GM21390 (cell line): ENCODE results near the gene DNPH1.
A peak's percentile ranks its signal among the peaks of the same experiment; 100 is the strongest.

ENCODE experiments used
- ATAC-seq: cut with Tn5 transposase; IDR thresholded peaks from one replicate; pipeline ENCODE4 v1.9.1; 2021; ENCODE audit not compliant: unreplicated experiment

DNPH1 gene, protein sequence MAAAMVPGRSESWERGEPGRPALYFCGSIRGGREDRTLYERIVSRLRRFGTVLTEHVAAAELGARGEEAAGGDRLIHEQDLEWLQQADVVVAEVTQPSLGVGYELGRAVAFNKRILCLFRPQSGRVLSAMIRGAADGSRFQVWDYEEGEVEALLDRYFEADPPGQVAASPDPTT

DNA sequence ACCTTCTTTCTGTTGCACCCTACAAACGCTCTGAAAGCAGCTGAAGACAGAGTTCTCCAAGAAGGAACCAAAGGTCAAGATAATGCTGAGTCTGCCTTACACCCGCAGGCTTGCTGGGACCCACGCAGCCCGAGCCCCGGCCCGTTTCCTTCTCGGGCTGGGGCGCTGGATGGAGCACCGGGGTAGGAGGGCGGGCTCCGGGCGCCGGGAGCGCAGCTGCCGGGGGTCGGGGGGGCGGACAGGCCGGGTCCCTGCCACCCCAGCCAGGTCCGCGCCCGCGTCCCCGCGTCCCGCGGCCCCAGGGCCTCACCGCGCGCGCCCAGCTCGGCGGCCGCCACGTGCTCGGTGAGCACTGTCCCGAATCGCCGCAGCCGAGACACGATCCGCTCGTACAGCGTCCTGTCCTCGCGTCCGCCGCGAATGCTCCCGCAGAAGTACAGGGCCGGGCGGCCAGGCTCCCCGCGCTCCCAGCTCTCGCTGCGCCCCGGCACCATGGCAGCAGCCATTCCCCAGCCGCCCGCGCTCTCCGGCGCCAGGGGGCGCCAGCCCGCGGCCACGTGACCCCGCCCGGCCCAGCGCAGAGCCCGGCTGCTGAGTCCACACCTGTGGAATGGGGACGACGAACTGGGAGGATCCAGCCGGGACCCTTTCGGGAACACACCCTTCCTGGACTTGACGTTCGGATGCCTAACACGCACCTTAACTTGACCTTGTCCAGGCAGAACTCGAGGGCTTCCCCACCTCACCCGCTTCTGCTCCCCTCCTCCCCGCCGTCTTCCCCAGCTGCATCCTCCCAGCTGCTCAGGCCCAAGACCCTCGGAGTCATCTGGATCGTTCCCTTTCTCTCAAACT lies at the start of gene DNPH1:
Gene DNPH1, minus strand, starts transcription at position 531 of the 852 bp plus-strand sequence. Its CDS starts 25 bp downstream, at position 506.
- peak; percentile 86 for ATAC-seq

DNA sequence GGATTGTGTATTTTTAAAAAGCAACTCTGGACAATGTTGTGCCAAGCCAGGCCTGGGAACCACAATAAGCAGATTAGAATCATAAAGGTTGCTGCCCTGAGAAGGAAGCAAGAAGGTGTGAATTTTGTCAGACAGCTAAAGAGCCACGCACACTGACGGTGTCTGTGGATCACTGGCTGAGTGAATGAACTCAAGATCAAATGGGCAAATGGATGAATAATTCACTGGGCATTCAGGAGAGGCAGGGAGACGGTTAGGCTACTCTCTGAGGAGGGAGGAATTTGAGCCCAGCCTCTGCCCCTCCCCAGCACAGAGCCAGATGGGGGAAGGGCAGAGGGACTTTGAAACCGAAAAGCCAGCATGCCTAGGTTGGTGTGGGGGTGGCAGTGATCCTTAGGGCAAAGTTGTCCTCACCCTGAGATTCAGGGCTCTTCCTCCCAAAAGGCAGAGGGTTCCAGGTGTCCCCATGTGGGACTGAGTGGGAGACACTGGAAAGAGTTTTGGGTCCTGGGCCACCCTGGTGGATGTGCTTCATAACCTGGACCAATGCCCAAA lies 49.3 kb upstream of the DNPH1 start:
- no peak for ATAC-seq

DNA sequence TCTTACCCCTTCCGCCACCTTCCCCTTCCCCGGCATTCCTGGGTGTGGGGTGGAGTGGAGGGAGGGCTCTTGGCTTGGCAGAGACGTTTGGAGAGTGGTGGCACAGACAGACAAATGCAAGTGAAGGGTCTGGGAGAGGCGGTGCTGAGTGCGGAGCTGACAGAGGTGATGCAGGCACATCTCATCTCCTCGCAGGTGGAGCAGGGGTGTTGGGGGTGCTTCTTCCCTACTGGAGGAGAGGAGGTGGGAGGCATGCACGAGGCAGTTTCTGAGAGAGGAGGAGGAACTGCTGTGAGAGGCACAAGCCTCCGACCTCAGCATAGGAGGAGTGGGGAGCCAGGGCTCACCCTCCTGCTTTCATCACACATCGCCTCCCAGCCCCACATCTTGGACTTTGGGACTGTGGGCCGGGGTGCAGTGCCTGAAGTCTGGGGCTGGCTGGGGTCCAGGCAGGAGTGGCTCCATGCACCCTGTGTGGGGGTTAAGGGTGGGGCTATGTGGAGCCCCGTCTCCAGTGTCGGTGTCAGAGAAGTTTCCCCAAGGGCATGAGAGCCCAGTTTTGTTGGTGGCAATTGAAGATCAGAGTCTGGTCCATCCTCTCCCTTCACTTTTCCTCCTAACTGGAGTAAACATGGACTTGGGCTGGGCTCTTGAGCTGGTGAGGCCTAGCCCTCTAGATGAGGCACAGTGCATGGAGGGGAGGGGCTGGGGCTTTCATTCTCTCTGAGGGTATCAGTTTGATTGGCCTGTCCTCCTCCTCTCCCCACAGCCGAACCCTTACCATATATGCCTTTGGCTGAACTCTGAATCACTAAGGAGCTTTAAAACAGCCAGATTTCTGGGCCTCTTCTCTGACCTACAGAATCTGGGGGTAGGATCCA lies 48.6 kb upstream of the DNPH1 start:
- no peak for ATAC-seq

DNA sequence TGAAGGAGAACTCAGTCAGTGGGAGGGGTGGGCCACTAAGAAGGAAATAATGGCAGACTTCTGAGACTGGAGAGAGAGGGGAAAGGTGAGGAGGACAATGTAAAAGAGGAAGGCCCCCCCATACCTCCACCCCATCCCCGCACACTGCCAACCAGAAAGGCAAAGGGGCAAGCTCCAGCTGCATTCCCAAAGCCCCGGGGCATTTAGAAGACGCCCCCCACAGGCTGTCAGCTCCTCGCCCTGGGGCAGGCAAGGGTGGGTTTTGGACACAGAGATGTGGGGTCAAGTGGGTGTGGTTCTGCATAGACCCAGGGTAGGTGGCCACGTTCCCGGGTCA lies 48.0 kb upstream of the DNPH1 start:
- ATAC-seq: no peak

DNA sequence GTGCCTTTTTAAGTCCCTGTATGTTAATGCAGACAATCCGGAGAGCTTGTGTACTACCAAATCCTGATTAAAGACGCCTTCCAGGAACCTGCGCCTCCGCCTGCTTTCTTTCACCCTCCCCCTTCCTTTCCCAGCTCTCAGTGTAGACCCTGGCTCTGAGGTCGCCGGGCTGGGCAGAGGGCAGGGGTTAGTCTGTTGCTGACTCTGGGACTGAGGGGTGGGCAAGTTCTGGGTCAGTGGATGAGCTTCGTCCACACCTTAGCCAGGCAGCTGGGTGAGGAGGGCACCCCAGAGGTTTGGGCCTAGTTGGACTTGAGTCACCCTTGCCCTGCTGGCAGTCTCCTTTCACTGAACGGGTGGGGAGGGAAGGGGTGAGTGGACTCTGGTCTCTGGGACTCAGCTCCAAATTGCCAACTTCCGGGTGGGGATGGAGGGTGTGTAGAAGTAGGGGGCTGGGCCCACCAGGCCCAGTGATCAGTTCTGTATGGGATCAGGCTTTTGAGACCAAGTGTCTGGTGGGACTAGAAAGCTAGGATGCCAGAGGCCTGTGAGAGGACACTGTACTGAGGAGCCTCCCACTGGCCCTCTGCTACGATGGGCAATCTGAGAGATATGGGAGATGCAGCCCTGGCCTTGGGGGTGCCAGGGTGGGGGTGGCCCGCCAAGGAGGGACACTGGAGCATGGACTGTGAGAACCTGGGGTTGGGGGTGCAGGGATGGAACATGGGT lies 47.5 kb upstream of the DNPH1 start:
- no peak for ATAC-seq

DNA sequence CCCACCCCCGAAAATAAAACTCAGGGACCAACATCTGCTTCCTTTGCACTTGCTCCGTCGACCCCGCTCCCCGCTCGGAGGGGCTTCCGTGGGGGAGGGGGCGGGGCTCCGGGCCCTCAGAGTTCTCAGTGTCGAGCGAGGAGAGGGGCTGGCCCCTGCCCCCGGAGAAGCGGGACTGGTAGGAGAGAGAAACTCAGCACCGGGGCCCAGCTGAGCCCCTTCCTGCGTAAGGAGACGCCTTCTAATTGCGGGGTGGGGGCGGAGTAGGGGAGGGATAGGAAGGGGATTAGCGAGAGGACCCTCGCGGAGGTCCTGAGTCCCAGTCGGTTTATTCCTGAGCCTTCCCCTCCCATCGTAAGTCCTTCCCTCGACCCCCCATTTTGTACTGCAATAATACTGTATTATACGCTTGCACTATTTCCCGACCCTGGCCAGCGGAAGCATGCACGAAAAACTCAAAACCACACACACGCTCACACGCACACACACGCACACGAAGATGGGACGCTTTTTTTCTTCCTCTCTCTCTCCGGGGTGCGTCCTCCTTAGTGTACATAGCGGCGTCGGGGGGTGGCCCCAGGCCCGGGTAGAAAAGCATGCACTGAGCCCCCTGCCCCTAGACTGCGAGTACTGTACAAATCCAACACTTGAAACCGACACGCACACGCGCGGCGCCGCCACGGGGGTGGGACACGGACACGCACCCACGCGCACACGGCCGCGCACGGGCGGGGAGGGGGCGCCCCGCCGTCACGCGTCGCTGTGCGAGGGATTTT lies 46.7 kb upstream of the DNPH1 start:
- ATAC-seq: no peak

DNA sequence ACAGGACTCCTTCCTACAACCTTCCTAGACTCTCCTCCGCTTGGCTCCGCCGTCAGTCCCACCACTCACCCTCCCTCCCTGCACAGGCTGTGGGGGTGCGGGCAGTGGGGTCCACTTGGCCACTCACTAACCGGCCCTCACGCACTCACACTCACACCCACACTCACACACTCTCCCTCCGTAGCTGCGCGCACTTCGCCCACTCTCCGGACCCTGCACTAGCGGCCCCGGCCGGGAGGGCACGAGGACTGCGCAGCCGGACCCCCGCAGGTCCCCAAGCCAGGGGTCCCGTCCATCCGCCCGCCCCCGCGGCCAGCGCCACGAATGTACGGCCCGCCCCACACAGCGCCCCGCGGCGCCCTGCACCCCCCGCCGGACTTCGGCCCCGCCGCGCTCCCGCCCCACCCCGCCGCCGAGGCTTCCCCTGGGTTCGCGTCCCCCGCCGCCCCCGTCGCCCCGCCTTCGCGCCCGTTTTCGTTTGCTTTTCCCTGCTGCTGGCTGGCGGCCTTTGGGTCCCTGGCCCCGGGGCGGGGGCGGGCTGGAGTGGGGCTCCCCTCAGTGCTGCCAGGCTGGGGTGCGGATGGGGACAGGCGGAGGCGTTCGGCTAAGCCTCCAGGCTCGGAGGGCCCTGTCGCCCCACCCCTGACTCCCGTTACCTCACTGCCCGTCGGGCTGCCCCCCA lies 45.8 kb upstream of the DNPH1 start:
- no peak for ATAC-seq

DNA sequence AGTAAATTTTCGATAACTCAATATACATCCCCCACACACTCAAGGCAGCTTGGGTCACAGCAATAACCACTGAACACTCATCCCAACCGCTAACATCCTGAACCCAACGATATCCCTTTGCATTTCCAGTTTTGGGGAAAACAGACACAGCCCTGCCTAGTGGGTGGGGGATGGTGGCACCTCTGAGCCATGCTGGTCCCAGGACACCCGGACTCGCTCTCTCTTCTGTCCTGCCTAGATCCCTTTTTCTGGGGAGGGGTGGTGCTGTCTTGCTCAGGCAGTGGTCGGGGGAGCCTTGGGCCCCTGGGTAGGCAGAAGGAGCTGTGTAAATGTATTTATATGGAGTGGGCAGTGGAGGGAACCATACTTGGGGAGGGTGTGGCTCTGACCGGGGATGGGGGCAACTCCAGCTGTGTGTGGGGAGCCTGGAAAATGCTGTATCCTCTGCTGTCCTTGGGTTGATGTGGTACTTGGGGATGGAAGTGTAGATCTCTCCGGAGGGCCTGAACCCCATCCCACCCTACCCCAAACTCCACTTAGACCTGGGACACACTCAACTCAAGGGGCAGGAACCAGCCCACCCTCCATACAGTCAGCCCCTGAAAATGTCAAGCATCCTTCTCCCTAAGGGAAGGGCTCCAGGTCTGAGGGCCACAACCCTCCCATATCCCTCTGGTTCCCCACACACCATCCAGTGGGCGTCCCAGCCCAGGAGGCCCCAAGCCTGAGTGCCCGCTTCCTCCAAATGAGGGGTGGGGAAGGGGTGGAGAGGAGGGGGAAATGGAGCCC lies 45.0 kb upstream of the DNPH1 start:
- ATAC-seq: no peak

DNA sequence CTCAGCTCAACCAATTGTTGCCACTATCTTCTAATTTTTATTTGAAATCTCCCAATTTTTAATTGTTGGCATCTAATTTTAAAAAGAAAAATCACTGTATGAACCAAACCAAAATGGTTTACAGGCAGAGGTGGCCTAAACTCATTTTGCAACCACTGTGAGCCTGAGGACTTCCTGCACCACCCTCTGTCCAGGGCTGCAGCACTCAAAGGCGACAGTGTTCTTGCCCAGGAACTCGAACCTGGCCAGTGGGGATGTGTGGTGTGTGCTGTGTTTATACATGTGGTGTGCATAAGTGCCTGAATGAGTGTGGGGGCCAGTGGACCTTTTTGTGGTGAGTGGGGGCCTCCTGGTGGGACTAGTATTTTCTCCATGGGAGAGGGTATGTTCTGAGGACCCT lies 44.4 kb upstream of the DNPH1 start:
- ATAC-seq: no peak

DNA sequence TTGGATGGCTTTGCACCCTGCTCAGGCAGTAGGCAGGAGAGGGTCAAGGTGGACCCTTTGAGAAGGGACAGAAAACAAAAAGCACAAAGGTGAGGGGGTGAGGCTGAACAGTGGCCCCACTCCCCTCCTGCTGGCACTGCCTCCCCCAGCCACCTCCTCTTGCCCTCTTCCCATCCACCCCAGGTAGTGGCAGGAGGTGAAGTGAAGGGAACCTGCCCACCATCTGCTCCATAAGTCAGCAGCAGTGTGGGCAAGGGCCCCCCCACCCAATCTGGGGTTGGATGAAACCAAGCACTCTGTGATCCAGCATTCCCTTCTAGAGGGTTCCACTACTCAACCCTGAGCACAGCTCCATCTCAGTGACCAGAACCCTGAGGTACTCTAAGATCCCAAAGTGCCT lies 42.7 kb upstream of the DNPH1 start:
- ATAC-seq: no peak

DNA sequence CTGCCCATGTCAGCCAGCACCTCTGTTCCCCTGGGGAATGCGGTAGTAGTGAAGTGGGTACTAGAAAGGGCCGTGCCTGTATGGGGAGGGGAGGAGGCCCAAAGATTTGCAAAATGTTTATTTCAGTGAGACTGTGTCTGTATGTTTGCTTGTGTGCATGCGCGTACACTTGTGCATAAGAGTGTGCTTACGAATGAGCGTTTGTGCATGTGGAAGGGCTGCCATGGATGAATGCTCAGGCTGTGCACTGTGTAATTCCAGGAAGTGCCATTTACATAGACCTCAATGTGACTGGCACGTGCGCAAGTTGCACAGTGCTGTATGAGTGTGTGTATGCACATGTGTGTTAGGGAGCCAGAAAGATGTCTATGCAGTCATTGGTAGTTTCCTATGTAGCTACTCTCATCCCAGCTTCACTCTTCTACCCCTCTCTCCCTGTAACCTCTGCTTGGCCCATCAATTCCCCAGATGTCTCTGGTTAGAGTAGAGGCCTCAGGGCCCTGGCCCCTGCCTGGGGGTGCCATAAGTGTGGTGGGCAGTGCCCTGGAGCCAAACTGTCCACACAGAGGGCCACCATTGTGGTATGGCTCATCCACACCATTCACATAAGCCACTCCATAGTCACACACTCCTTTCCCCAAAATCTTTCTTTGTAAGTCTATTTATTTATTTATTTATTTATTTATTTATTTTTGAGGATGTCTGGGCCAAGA lies 42.0 kb upstream of the DNPH1 start:
- no peak for ATAC-seq

DNA sequence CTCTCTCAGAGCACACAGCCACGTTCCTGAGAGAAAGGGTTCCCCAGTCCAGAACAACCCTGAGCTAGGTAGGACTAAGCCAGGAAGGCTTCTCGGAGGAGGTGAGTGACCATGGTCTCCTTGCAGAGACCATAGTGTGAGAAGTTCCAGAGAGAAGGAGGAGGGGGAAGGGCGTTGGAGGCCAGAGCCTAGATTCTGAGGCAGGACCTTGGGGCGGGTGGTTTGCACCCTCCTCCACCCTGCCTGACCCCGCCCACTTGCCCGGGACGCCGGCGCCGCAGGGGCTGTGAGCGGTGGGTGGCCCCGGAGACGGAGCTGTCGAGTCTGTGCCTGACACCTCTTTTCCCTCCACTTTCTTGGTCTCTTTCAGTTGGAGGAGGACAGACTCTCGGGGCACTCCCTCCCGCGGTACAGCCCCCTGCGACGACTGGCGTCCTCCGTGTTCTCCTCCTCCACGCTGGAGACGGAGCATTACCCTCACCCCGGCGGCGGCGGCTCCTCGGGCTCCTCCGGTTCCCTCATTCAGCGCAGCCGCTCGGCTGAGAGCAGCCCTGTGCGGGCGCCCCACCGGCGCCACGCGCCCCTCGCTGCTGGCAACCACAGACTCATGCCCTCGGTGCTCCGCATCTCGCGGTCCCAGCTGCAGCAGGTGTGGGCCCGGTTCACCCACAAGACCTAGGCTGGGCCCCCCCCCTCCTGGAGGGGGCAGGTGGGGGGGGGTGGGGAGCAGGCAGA lies 40.2 kb upstream of the DNPH1 start:
- ATAC-seq: no peak

DNA sequence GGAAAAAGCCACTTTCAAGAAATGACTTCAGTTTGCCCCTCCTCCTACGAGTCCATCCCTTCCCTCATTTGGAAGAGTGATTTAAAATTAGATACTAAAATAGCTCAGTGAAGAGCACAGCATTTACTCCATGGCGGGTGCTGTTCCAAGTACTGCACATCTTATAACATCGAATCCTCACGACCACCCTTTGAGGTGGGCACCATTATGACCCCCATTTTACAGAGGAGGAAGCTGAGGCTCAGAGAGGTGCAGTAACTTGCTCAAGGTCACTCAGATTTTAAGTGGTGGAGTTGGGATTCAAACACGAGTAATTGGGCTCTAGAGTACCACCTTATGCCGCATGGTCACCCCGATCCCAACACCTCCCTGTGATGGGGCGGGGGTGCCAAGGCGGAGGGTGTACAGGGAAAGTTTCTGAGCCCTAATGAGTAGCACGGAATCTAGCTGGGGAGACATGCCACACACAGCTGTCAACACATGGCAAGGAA lies 39.5 kb upstream of the DNPH1 start:
- ATAC-seq: no peak

DNA sequence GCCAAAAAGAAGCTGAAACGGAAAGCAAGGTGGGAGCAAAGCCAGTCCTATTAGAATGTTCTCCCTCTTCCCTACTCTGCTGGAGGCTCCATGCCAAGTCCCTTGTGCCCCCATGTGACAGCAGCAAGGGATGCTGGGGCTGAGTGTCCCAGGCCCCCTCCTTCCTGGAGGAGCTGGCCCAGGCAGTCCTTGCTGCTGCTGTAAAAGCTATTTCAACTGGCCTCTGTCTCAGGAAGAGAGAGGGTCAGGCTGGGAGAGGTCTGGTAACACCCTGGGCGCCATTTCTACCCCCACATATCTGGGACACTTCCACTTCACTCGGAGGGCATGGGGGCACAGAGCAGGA lies 39.0 kb upstream of the DNPH1 start:
- ATAC-seq: no peak

DNA sequence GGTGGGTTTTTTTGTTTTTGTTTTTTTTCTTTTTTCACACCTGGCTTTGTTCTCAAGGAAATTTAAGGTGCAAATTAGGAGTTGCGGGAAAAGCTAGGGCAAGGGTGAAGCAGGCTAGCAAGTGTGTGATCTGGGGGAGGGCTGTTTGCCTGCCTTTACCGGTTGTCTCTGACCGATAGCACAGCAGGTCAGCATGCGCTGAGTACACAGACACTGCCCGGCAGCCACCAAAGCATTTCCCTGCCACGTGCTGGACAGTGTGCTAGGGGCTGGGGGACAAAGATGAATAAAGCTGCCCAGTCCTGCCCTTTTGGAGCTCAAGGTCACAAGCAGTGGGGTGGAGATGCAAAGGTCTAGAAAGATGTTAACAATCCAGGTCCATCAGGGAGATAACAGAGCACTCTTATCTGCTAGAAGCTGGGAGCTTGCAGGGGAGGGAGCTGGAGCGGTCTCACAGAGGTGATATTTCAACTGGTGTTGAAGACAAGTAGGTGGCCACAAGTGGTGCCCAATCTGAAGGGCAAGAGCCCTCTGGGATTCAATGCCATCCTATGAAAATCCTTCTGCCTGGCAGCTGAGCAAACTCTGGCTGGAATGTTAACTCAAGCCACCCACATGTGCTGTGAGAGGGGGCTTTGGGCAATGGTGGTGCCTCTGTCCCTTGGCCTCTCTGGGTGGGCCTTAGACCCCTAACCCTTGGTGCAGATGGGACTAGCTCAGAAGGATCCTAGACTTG lies 38.5 kb upstream of the DNPH1 start:
- no peak for ATAC-seq

DNA sequence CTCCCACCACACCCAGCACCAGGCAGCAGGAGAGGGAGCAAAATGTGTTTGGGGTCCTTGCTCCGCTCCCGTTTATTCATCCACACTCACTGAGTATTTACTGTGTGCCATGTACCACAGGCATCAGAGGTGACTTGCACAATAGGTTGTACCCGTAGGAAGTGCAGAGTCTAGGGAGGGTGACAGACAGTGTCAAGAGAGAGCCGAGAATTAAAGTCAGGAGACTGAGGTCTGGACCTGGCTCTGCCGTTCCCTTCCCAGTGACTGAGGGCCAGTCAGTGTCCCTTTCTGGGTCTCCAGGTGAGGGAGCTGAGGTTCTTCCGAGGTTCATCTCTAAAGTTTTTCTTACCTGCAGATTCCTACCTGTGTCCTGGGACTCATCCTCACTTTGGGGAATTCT lies 36.3 kb upstream of the DNPH1 start:
- no peak for ATAC-seq
